H9 (cell line): ENCODE data around the gene SCNN1G. TPM values are rescaled to one million over a fixed set of nuclear protein-coding genes. Genes with fewer than 3 reads are reported as not detected.

Experiments used
- DNase-seq: peaks from one replicate; pipeline ENCODE4 v3.0.0-alpha.2; 2017
- H2AFZ ChIP-seq: one replicate; pipeline ENCODE4 v1.6.1; 2013; ENCODE audit warnings: mild to moderate bottlenecking, low read length, control low read depth, moderate library complexity
- H2AK5ac ChIP-seq: 2 replicates; pipeline ENCODE4 v1.6.1; 2013; ENCODE audit warnings: low read length, control low read depth, mixed read lengths; ENCODE audit not compliant: insufficient read length
- H2BK120ac ChIP-seq: one replicate; pipeline ENCODE4 v1.6.1; 2013; ENCODE audit warnings: low read depth, mild to moderate bottlenecking, low read length, control low read depth, inconsistent platforms; ENCODE audit not compliant: poor library complexity, severe bottlenecking
- H2BK12ac ChIP-seq: 2 replicates; pipeline ENCODE4 v1.6.1; 2013; ENCODE audit warnings: low read length, control low read depth, mixed read lengths, low read depth; ENCODE audit not compliant: insufficient read length
- H2BK15ac ChIP-seq: 2 replicates; pipeline ENCODE4 v1.6.1; 2013; ENCODE audit warnings: low read depth, low read length, control low read depth
- H2BK20ac ChIP-seq: one replicate; pipeline ENCODE4 v1.6.1; 2013; ENCODE audit warnings: low read depth, mild to moderate bottlenecking, low read length, control low read depth, inconsistent platforms; ENCODE audit not compliant: poor library complexity, severe bottlenecking
- H2BK5ac ChIP-seq: 2 replicates; pipeline ENCODE4 v1.6.1; 2013; ENCODE audit warnings: low read length, control low read depth, mixed read lengths; ENCODE audit not compliant: insufficient read length
- H3K14ac ChIP-seq: 2 replicates; pipeline ENCODE4 v1.6.1; 2013; ENCODE audit warnings: low read length, control low read depth; ENCODE audit not compliant: insufficient read depth
- H3K18ac ChIP-seq: 2 replicates; pipeline ENCODE4 v1.6.1; 2013; ENCODE audit warnings: low read depth, mild to moderate bottlenecking, mixed read lengths, low read length, control low read depth; ENCODE audit not compliant: insufficient read length
- H3K23ac ChIP-seq: 2 replicates; pipeline ENCODE4 v1.6.1; 2013; ENCODE audit warnings: low read length, control low read depth, mixed read lengths, low read depth; ENCODE audit not compliant: insufficient read length
- H3K23me2 ChIP-seq: 2 replicates; pipeline ENCODE4 v1.6.1; 2013; ENCODE audit warnings: low read depth, mild to moderate bottlenecking, mixed read lengths, low read length, control low read depth; ENCODE audit not compliant: insufficient read length, poor library complexity, severe bottlenecking
- H3K27ac ChIP-seq: 2 replicates; pipeline ENCODE4 v1.5.1; 2013; ENCODE audit warnings: low read length, control low read depth, mixed read lengths, low read depth; ENCODE audit not compliant: insufficient read length
- H3K27me3 ChIP-seq: 2 replicates; pipeline ENCODE4 v1.6.1; 2013; ENCODE audit warnings: low read length, control low read depth, inconsistent platforms; ENCODE audit not compliant: insufficient read depth
- H3K4ac ChIP-seq: 2 replicates; pipeline ENCODE4 v1.6.1; 2013; ENCODE audit warnings: low read depth, mild to moderate bottlenecking, control low read depth, inconsistent platforms, low read length, moderate library complexity
- H3K4me1 ChIP-seq: 2 replicates; pipeline ENCODE4 v1.6.1; 2013; ENCODE audit warnings: low read length, control low read depth, inconsistent platforms; ENCODE audit not compliant: insufficient read depth
- H3K4me2 ChIP-seq: 2 replicates; pipeline ENCODE4 v1.6.1; 2013; ENCODE audit warnings: low read length, control low read depth, mixed read lengths; ENCODE audit not compliant: insufficient read length, insufficient read depth
- H3K56ac ChIP-seq: 2 replicates; pipeline ENCODE4 v1.6.1; 2013; ENCODE audit warnings: low read depth, mild to moderate bottlenecking, mixed read lengths, low read length, control low read depth; ENCODE audit not compliant: insufficient read length
- H3K79me1 ChIP-seq: 2 replicates; pipeline ENCODE4 v1.6.1; 2013; ENCODE audit warnings: low read depth, mild to moderate bottlenecking, moderate library complexity, low read length, control low read depth, inconsistent platforms; ENCODE audit not compliant: insufficient read depth, poor library complexity, severe bottlenecking
- H3K79me2 ChIP-seq: 2 replicates; pipeline ENCODE4 v1.6.1; 2013; ENCODE audit warnings: low read length, control low read depth, inconsistent platforms; ENCODE audit not compliant: insufficient read depth
- H3K9ac ChIP-seq: 2 replicates; pipeline ENCODE4 v1.6.1; 2013; ENCODE audit warnings: low read length, control low read depth, mixed read lengths; ENCODE audit not compliant: insufficient read length; ENCODE audit errors: extremely low read depth
- H3K9me3 ChIP-seq: one replicate; pipeline ENCODE4 v1.6.1; 2013; ENCODE audit warnings: low read depth, low read length, inconsistent platforms; ENCODE audit not compliant: control insufficient read depth
- H3T11ph ChIP-seq: one replicate; pipeline ENCODE4 v1.6.1; 2013; ENCODE audit warnings: mild to moderate bottlenecking, low read length, control low read depth, inconsistent platforms
- H4K20me1 ChIP-seq: one replicate; pipeline ENCODE4 v1.6.1; 2013; ENCODE audit not compliant: control insufficient read depth, insufficient read length, insufficient read depth
- H4K5ac ChIP-seq: 2 replicates; pipeline ENCODE4 v1.6.1; 2013; ENCODE audit warnings: low read depth, mild to moderate bottlenecking, mixed read lengths, low read length, control low read depth; ENCODE audit not compliant: insufficient read length
- H4K8ac ChIP-seq: replicated peaks from 2 replicates; pipeline ENCODE4 v1.6.1; 2013; ENCODE audit warnings: low read length, control low read depth, mixed read lengths, low read depth; ENCODE audit not compliant: insufficient read length
- H4K91ac ChIP-seq: 2 replicates; pipeline ENCODE4 v1.6.1; 2013; ENCODE audit warnings: low read depth, mild to moderate bottlenecking, moderate library complexity, mixed read lengths, low read length, control low read depth; ENCODE audit not compliant: insufficient read length
- H3K27ac Mint-ChIP-seq, 3 experiments: 2 replicates in 2 of 3; 3 replicates in 1 of 3; pipeline ENCODE4 v1.8.0; 2020 to 2021; ENCODE audit warnings: mixed read lengths in 3 of 3, mild to moderate bottlenecking in 1 of 3, moderate library complexity in 1 of 3
- H3K27me3 Mint-ChIP-seq: 2 replicates; pipeline ENCODE4 v1.8.0; 2021; ENCODE audit warnings: low read depth, mild to moderate bottlenecking, moderate library complexity, mixed read lengths
- H3K36me3 Mint-ChIP-seq, 3 experiments: 2 replicates in 2 of 3; 3 replicates in 1 of 3; pipeline ENCODE4 v1.8.0; 2020 to 2021; ENCODE audit warnings: low read depth in 3 of 3, mixed read lengths in 3 of 3; ENCODE audit not compliant: insufficient read depth in 1 of 3
- H3K4me1 Mint-ChIP-seq, 2 experiments: 2 replicates each; pipeline ENCODE4 v1.8.0; 2020; ENCODE audit warnings: mixed read lengths in 2 of 2
- H3K4me3 Mint-ChIP-seq, 2 experiments: 2 replicates in 1 of 2; 3 replicates in 1 of 2; pipeline ENCODE4 v1.8.0; 2020 to 2021; ENCODE audit warnings: mild to moderate bottlenecking in 2 of 2, mixed read lengths in 2 of 2, moderate library complexity in 1 of 2
- H3K9me3 Mint-ChIP-seq, 2 experiments: 2 replicates in 1 of 2; 3 replicates in 1 of 2; pipeline ENCODE4 v1.8.0; 2020; ENCODE audit warnings: mild to moderate bottlenecking in 2 of 2, mixed read lengths in 2 of 2, moderate library complexity in 1 of 2
- CTCF ChIP-seq: fragments of 200-600 bp; sonication (generic); conservative IDR thresholded peaks from 3 replicates; pipeline ENCODE4 v1.8.0; 2021; ENCODE audit warnings: antibody characterized with exemption, mild to moderate bottlenecking
- WGBS: extraction: QIAGEN DNeasy Blood & Tissue Kit; methylation state at CpG from one replicate; pipeline ENCODE4 v1.1.7; 2013; ENCODE audit warnings: missing lambda C conversion rate, low lambda C conversion rate, mixed read lengths; ENCODE audit not compliant: insufficient read length; ENCODE audit errors: extremely low coverage; 5-methylcytosine and 5-hydroxymethylcytosine counted together
- total RNA-seq: library from RNA; stranded (reverse); gene quantifications from 2 replicates; pipeline ENCODE4 v1.2.1, GENCODE V29; 2021

SCNN1G gene
- total RNA-seq, 1 experiment from 2014 or later: 0.74 TPM

GRCh38 chr16:23172583-23172982 is 10.0 kb upstream of the SCNN1G start:
- no CpG with 5 or more reads among the region's 7 CpGs for WGBS
- DNase-seq: no peak

More at GRCh38 chr16:23172583-23172982, 10.0 kb upstream of the SCNN1G start:
- H3K4me1 Mint-ChIP-seq: peaks cover 7 to 11% of the 10 kb centered on the region in 2 experiments
- no peak overlapping the region for H4K5ac ChIP-seq
- H3K9me3 ChIP-seq: no peaks in the 10 kb centered on the region
- no peaks in the 10 kb centered on the region for H3K4me1 ChIP-seq
- no peak overlapping the region for H2BK5ac ChIP-seq
- H2BK12ac ChIP-seq: no peak overlapping the region
- H3K9ac ChIP-seq: no peak overlapping the region
- no peak overlapping the region for H2AFZ ChIP-seq
- no peak overlapping the region for H3K18ac ChIP-seq
- H3K23me2 ChIP-seq: no peaks in the 10 kb centered on the region
- H3K27me3 Mint-ChIP-seq: peaks cover 8% of the 10 kb centered on the region; the same call in 1 of the 2 replicates
- H3K9me3 Mint-ChIP-seq: no peaks in the 10 kb centered on the region; a peak in 1 of 5 replicates
- no peak overlapping the region for H3K4me2 ChIP-seq
- H4K91ac ChIP-seq: no peak overlapping the region
- H3K79me2 ChIP-seq: no peaks in the 10 kb centered on the region
- H3K27ac ChIP-seq: no peak overlapping the region
- no peak overlapping the region for H4K8ac ChIP-seq
- H3K27me3 ChIP-seq: no peaks in the 10 kb centered on the region
- H3T11ph ChIP-seq: no peak overlapping the region
- no peak overlapping the region for H2BK120ac ChIP-seq
- peak overlapping the region in 1 of 2 experiments; percentile 24; a peak in 1 of 5 replicates for H3K4me3 Mint-ChIP-seq
- no peak overlapping the region for H2AK5ac ChIP-seq
- H3K23ac ChIP-seq: no peak overlapping the region
- H3K56ac ChIP-seq: no peak overlapping the region
- no peaks in the 10 kb centered on the region for H3K79me1 ChIP-seq
- TF ChIP-seq CTCF: no peak
- H4K20me1 ChIP-seq: no peaks in the 10 kb centered on the region
- H3K14ac ChIP-seq: no peak overlapping the region
- no peak overlapping the region for H3K27ac Mint-ChIP-seq
- H2BK20ac ChIP-seq: no peak overlapping the region
- H3K36me3 Mint-ChIP-seq: no peaks in the 10 kb centered on the region
- no peak overlapping the region for H3K4ac ChIP-seq
- no peak overlapping the region for H2BK15ac ChIP-seq
